Posterior cingulate gyrus (tissue), 11 donors: ENCODE data around the gene SERINC5.

Source experiments
- DNase-seq, 10 donors: peaks; one replicate each; pipeline versions ENCODE4 v3.0.0 to v3.0.0-alpha.2; 2020 to 2021; ENCODE audit warnings: mixed read lengths in 3 of 10
- intact Hi-C: fragments of 100-400 bp; cut with DNase I; formaldehyde crosslinking; loops from one replicate; pipeline ENCODE4 v1.15.1; 2023

SERINC5 gene

GRCh38 chr5:80077051-80077714 lies 178.7 kb downstream of the SERINC5 start:
- intact Hi-C loops, result no loop called here
- DNase-seq, result no peak

DNA sequence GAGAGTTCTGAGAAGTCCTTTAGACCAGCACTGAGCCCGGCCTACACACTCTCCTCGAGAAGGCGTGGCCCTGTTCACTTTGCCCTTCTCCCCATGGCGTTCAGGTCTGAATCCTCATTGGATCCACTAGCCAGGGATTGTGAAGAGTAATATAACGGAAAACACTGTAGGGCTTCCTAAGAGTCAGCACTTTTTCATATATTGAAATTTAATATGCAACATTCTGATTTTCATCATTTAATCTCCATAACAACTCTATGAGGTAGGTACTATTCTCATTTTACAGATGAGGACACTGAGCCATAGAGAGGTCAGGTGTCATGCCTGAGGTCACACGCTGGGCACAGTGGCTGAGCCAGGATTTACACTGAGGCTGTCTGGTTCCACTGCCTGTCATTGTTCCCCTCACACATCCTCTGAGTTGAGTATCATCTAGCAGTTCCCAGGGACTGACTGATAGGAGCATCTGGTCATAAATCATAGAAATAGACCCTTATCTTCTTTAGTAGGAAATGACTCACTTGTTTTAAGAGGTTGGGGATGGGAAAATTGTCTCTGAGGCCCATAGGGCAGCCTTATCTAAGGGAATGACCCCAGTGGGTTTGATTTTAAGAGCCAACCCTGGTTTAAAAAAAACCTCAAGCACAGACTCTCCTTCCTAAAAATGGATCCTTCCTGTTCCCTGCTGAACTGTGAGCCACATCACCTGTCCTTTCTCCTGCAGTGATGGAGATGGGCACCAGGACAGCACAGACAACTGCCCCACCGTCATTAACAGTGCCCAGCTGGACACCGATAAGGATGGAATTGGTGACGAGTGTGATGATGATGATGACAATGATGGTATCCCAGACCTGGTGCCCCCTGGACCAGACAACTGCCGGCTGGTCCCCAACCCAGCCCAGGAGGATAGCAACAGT lies 179.5 kb downstream of the SERINC5 start:
- peak in 1 of 10 donors; percentile 22 for DNase-seq
- intact Hi-C loops, result no loop called here

DNA sequence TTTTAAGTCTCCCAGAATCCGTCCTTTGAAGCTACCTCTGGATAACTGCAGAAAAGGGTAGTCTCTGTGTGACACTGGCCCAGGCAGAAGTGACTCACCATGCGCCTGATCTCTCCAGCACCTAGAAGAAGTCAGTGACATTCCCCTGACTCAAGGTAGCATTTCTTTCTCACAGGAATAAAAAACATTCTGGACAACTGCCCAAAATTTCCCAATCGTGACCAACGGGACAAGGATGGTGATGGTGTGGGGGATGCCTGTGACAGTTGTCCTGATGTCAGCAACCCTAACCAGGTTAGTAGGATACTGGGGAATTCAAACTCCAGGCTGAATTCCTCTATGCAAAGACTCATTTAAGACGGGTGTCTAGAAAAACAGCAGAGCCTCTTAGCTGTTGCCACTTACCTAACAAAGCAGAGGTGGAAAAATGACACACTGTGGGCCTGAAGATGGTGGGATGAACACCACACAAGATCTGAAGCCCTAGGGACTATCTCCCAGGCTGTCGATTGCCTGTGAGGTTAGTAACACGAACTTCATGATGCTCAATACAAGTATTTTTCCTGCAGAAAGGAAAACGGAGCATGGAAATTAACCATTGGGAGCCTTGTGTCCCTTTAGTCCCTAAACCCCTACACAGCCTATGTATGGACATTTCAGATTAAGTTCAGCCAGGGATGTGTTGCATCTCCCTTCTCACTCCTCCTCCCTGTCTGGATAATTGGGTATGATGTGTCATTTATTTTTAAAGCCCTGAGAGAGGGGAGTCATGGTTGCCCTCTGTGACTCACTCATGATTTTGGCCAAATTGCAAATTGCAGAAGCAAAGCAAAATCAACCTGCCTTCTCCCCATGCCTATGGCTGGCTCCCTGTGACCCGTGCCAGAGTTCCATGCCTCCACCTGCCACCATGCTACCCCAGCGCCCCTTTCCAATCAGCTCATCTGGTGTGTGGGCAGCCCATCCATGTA lies 183.5 kb downstream of the SERINC5 start:
- DNase-seq, result peak in 2 of 10 donors; percentile 27 to 45
- intact Hi-C loops, result no loop called here

- intact Hi-C loops, result no loop called here
- no peak for DNase-seq
These were observed 184.3 kb downstream of the SERINC5 start for GRCh38 chr5:80071510-80072021.

DNA sequence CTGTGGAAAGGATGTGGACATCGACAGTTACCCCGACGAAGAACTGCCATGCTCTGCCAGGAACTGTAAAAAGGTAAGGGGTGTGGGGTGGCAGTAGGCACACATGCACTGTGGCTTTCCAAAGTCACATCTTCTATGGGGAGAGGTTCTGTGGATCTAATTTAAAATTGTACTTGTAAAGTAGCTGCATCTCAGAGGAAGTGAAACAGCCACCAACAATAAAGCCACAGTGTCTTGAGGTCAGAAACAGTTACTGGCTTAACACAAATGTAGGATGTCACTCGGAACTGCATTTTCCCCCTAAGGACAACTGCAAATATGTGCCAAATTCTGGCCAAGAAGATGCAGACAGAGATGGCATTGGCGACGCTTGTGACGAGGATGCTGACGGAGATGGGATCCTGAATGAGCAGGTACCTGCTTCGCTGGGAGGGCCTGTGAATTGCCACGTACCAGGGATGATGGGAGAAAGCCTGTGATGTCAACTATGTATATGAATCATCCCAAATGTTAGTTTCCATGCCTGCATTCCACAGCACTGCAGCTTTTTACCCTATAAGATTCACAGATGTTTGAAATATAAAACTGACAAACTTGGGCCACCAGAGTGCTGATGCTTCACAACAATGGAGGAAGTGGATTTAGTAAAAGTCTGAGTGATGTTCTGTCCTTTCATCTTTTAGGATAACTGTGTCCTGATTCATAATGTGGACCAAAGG lies 185.4 kb downstream of the SERINC5 start:
- DNase-seq, result no peak
- intact Hi-C loops, result no loop called here

- intact Hi-C loops, result no loop called here
These were observed 185.9 kb downstream of the SERINC5 start for GRCh38 chr5:80069918-80070318.

GRCh38 chr5:80069251-80069800 lies 186.5 kb downstream of the SERINC5 start:
- DNase-seq, result no peak
- intact Hi-C loops, result no loop called here

More at GRCh38 chr5:80069918-80070318, 185.9 kb downstream of the SERINC5 start:
- peak in 1 of 10 donors; percentile 83 for DNase-seq

GRCh38 chr5:80068775-80069174 lies 187.1 kb downstream of the SERINC5 start:
- DNase-seq, result peak in 1 of 10 donors; percentile 22
- intact Hi-C loops, result no loop called here

DNA sequence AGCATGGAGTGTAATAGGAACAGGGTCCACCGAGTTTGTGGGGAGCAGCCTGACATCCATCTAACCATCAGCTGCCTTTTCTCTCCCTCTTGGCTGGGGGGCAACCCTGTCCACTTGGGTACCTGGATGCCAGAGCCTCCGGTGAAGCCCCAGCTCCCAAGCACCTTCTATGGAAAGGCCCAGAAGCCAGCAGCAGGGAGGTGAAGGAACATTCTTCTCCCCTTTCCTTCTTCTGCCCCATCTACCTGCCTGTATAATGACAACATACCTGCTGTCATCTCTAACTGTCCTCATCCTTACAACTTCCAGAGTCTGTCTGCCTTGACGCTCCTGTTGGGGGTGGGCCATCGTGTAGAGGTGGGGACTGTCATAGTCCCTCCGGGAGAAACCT lies 187.6 kb downstream of the SERINC5 start:
- no peak for DNase-seq
- intact Hi-C loops, result no loop called here

GRCh38 chr5:80067531-80068245 lies 188.2 kb downstream of the SERINC5 start:
- intact Hi-C loops, result no loop called here
- no peak for DNase-seq

GRCh38 chr5:80067016-80067415 lies 188.8 kb downstream of the SERINC5 start:
- intact Hi-C loops, result no loop called here

DNA sequence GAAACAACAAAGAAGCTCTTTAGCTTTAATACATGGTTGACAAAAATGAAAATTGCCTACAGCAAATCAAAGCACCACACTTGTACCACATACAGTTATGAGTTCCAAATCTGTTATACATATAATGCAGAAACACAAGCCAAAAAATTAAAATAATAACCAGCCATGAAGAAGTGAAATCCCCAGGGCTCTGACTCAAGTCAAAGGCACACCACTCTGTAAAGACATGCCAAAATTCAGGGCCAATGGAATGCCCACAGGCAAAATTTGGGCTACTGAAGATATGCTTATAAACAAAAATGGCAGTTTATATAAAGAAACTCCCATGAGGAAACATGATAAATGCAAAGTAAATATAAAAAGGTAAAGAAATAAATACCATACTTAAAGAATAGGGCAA lies 191.7 kb downstream of the SERINC5 start:
- intact Hi-C loops, result no loop called here
- no peak for DNase-seq

More at GRCh38 chr5:80067016-80067415, 188.8 kb downstream of the SERINC5 start:
- DNase-seq, result no peak
